T-cell (primary cell): ENCODE data around the gene KCNG4. TPM values are rescaled to one million over a fixed set of nuclear protein-coding genes. Genes with fewer than 3 reads are reported as not detected.

Source experiments
- ATAC-seq, 4 experiments: fragments of 200-7000 bp in 3 of 4; fragments of 150-1000 bp in 1 of 4; cut with Tn5 transposase; replicated peaks in 1 of 4; 1 replicate in 3 of 4; 2 replicates in 1 of 4; pipeline ENCODE4 v1.10.0; 2021; ENCODE audit warnings: moderate library complexity in 3 of 4, mild to moderate bottlenecking in 2 of 4, moderate number of reproducible peaks in 1 of 4
- CTCF ChIA-PET, 2 donors: fragments of 300-600 bp; sonication (Branson Sonifier 250); formaldehyde crosslinking; loops; one replicate each; lab custom pipeline; 2022; ENCODE audit warnings: antibody characterized with exemption in 2 of 2; lab: Charles Lee
- POLR2A ChIA-PET, 2 donors: fragments of 300-600 bp; sonication (Branson Sonifier 250); formaldehyde crosslinking; loops; one replicate each; lab custom pipeline; 2022; ENCODE audit warnings: antibody characterized with exemption in 2 of 2; lab: Charles Lee
- DNase-seq, 35 experiments: peaks; one replicate each; pipeline versions ENCODE4 v3.0.0 to v3.0.0-alpha.2; 2013 to 2023
- H3K27ac ChIP-seq: one replicate; pipeline ENCODE4 v1.5.1; 2013; ENCODE audit warnings: low read length
- H3K27me3 ChIP-seq, 2 experiments: replicated peaks in 1 of 2; 1 replicate in 1 of 2; 2 replicates in 1 of 2; pipeline versions ENCODE4 v1.6.1 to v1.7.0; 2013; ENCODE audit warnings: low read length in 1 of 2, mixed read lengths in 1 of 2; ENCODE audit not compliant: control insufficient read depth in 2 of 2, insufficient read depth in 2 of 2; ENCODE audit errors: extremely low read depth in 1 of 2
- H3K36me3 ChIP-seq, 2 donors: 1 replicate in 1 of 2; 2 replicates in 1 of 2; pipeline versions ENCODE4 v1.6.1 to v1.7.0; 2013; ENCODE audit warnings: low read length in 1 of 2; ENCODE audit not compliant: control insufficient read depth in 2 of 2, insufficient read depth in 1 of 2; ENCODE audit errors: extremely low read depth in 1 of 2
- H3K4me1 ChIP-seq, 2 experiments: 1 replicate in 1 of 2; 2 replicates in 1 of 2; pipeline versions ENCODE4 v1.6.1 to v1.7.0; 2013; ENCODE audit warnings: low read length in 2 of 2, mixed read lengths in 1 of 2; ENCODE audit not compliant: insufficient read depth in 2 of 2, control insufficient read depth in 1 of 2; ENCODE audit errors: extremely low read depth in 1 of 2
- H3K4me3 ChIP-seq, 2 donors: 1 replicate in 1 of 2; 2 replicates in 1 of 2; pipeline versions ENCODE4 v1.5.1 to v1.7.0; 2013; ENCODE audit warnings: mild to moderate bottlenecking in 2 of 2, low read length in 1 of 2, moderate library complexity in 1 of 2; ENCODE audit not compliant: control insufficient read depth in 1 of 2; ENCODE audit errors: extremely low read depth in 1 of 2
- H3K9me3 ChIP-seq: 2 replicates; pipeline ENCODE4 v1.7.0; 2013
- H3K27ac Mint-ChIP-seq, 2 donors: one replicate each; pipeline ENCODE4 v1.8.0; 2020 to 2021; ENCODE audit warnings: mild to moderate bottlenecking in 2 of 2, mixed read lengths in 2 of 2
- H3K27me3 Mint-ChIP-seq, 2 donors: one replicate each; pipeline ENCODE4 v1.8.0; 2021 to 2022; ENCODE audit warnings: mixed read lengths in 2 of 2
- H3K36me3 Mint-ChIP-seq: one replicate; pipeline ENCODE4 v1.8.0; 2021; ENCODE audit warnings: mixed read lengths
- H3K4me1 Mint-ChIP-seq, 3 donors: one replicate each; pipeline ENCODE4 v1.8.0; 2020 to 2022; ENCODE audit warnings: mixed read lengths in 3 of 3, mild to moderate bottlenecking in 1 of 3
- H3K4me3 Mint-ChIP-seq, 3 donors: one replicate each; pipeline ENCODE4 v1.8.0; 2020 to 2022; ENCODE audit warnings: mild to moderate bottlenecking in 3 of 3, mixed read lengths in 3 of 3, moderate library complexity in 3 of 3
- H3K9me3 Mint-ChIP-seq, 3 donors: one replicate each; pipeline ENCODE4 v1.8.0; 2020 to 2022; ENCODE audit warnings: mixed read lengths in 3 of 3
- WGBS: methylation state at CpG from one replicate; pipeline ENCODE4 v1.1.5; 2013; ENCODE audit warnings: missing lambda C conversion rate; ENCODE audit not compliant: insufficient coverage; 5-methylcytosine and 5-hydroxymethylcytosine counted together
- total RNA-seq, 35 experiments: library from RNA in 6 of 35; stranded (reverse) in 6 of 35; fragments of 120-200 nt in 1 of 35; gene quantifications; one replicate each; pipeline versions ENCODE4 v1.2.1 to v1.2.4 and lab custom pipeline; 2013 to 2026

KCNG4 gene
- total RNA-seq, 5 donors from 2014 or later (not counting 1 experiment from before 2014, with no cell fraction given) = not detected

DNA sequence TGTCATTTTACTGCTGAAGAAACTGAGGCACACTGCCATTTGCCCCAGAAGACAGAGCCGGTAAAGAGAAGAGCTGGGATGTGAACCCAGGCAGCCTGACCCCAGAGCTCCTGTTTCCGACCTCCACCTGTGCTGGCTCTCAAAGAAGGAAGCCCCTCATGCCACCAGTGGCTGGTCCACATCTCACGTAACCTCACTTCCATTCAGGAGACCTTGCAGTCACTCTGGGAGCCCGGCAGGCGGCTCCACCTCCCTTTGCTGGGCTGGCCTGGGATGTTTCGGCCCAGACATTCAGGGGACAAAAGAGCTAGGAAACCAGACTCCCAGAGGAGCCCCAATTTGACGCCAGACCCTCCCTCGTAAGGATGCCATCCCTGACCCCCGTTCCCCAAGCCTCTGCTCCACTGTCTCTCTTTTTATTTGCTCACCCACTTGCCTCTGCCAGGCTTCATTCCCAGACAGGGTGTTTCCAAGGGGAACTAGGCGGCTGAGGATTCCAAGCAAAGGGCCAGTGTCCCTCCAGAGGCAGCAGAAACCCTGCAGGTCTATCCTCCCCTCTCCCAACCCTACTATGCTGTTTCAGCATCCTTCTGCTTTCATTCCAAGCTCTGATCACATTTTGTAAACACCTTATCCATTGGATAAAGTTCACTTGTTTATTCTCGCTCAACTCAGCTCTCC is 55.8 kb downstream of the KCNG4 start:
- Histone ChIP-seq H3K4me3 (no peak overlapping the region), H3K9me3 (no peaks in the 10 kb centered on the region), H3K27ac (no peak overlapping the region), H3K27me3 (no peaks in the 10 kb centered on the region), H3K36me3 (peaks cover 18 to 54% of the 10 kb centered on the region in 2 donors), H3K4me1 (peaks cover 3 to 27% of the 10 kb centered on the region in 2 experiments)
- H3K27ac Mint-ChIP-seq = no peak overlapping the region
- H3K9me3 Mint-ChIP-seq = no peaks in the 10 kb centered on the region
- no peak for DNase-seq
- no peak for ATAC-seq
- peak overlapping the region in 2 of 3 donors; percentile 93 to 96 for H3K4me3 Mint-ChIP-seq
- peaks cover 16% of the 10 kb centered on the region for H3K36me3 Mint-ChIP-seq
- 94% methylated on average over 9 of the region's 11 CpGs for WGBS
- CTCF ChIA-PET = no interaction called here
- peaks cover 25 to 30% (median 28%) of the 10 kb centered on the region in 3 donors for H3K4me1 Mint-ChIP-seq
- POLR2A ChIA-PET = no interaction called here
- H3K27me3 Mint-ChIP-seq = no peaks in the 10 kb centered on the region

DNA sequence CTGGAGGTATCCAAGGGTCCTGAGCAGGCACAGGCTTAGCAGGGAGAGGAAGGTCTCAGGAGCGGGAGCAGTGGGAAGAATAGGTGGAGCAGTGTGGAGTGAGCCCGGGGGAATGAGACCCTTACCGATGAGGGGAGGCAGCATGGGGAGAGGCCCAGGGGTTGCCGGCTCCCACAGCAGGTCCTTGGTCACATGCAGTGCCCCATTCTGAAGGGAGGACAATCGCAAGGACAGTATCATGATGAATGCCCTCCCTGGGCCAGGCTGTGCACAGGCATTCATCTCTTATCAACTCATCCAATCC is 56.3 kb downstream of the KCNG4 start:
- Histone ChIP-seq H3K36me3 (peaks cover 19 to 58% of the 10 kb centered on the region in 2 donors), H3K9me3 (no peaks in the 10 kb centered on the region), H3K27me3 (no peaks in the 10 kb centered on the region), H3K4me3 (no peak overlapping the region), H3K27ac (no peak overlapping the region), H3K4me1 (peaks cover 3 to 27% of the 10 kb centered on the region in 2 experiments)
- POLR2A ChIA-PET = no interaction called here
- ATAC-seq (no peak), DNase-seq (no peak)
- no peaks in the 10 kb centered on the region for H3K27me3 Mint-ChIP-seq
- no peak overlapping the region for H3K27ac Mint-ChIP-seq
- peaks cover 16% of the 10 kb centered on the region for H3K36me3 Mint-ChIP-seq
- no peak overlapping the region for H3K4me3 Mint-ChIP-seq
- 100% methylated on average over 4 of the region's 5 CpGs for WGBS
- H3K4me1 Mint-ChIP-seq = peaks cover 25 to 30% (median 28%) of the 10 kb centered on the region in 3 donors
- H3K9me3 Mint-ChIP-seq = no peaks in the 10 kb centered on the region
- CTCF ChIA-PET = no interaction called here

DNA sequence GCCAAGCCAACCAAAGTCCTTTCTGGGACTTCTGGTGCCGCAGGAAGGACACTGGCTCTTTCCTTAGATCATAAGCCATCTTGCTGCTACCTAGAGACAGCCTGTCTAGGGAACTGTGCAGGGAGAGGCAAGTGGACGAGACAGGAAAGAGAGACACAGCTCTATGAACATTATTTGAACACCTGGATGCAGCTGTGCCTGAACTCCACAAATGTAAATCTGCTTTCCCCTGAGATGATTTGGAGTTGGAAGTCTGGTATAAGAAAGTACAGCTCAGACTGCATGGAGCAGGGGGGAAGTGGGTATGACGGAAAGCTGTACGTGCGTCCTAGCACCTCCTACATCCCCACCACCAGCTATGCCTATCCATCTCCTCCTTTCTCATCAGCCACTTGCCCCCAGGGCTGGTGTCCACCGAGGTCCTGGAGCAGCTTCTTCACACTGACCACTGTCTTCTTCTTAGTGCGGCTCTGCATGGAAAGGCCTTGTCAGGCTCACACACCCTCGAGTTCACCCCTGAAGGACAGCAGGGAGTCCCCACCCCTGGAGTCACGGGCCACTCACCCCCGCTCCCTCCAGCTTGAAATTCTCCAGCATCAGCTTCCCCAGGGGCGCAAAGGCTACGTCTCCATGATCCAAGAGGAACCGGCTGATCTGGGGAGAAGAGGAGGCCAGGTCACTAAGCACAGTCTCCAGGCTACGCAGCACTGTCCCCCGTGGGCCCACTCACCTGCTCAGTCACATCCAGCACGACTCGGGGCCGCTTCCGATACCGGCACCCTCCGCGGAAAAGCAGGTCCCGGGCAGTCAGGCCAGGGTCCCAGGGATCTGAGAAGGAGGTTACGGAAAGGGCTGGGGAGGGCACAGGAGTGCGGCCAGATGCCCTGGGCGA is 56.9 kb downstream of the KCNG4 start:
- DNase-seq = no peak
- H3K9me3 Mint-ChIP-seq = no peaks in the 10 kb centered on the region
- H3K36me3 ChIP-seq = peaks cover 21 to 64% of the 10 kb centered on the region in 2 donors
- WGBS = 97% methylated on average over 22 of the region's 26 CpGs
- H3K27me3 Mint-ChIP-seq = no peaks in the 10 kb centered on the region
- ChIA-PET POLR2A (no interaction called here), CTCF (no interaction called here)
- H3K36me3 Mint-ChIP-seq = peaks cover 21% of the 10 kb centered on the region
- no peak overlapping the region for H3K4me3 Mint-ChIP-seq
- no peaks in the 10 kb centered on the region for H3K9me3 ChIP-seq
- H3K27ac ChIP-seq = no peak overlapping the region
- no peak overlapping the region for H3K27ac Mint-ChIP-seq
- H3K4me1 ChIP-seq = peaks cover 3 to 27% of the 10 kb centered on the region in 2 experiments
- ATAC-seq = no peak
- H3K27me3 ChIP-seq = no peaks in the 10 kb centered on the region
- H3K4me1 Mint-ChIP-seq = peaks cover 25 to 30% (median 28%) of the 10 kb centered on the region in 3 donors
- H3K4me3 ChIP-seq = no peak overlapping the region

GRCh38 chr16:84182104-84182503 is 57.7 kb downstream of the KCNG4 start:
- H3K4me3 Mint-ChIP-seq = no peak overlapping the region
- Histone ChIP-seq H3K9me3 (no peaks in the 10 kb centered on the region), H3K4me3 (no peak overlapping the region), H3K4me1 (peaks cover 3 to 24% of the 10 kb centered on the region in 2 experiments), H3K27me3 (no peaks in the 10 kb centered on the region), H3K36me3 (peaks cover 21 to 65% of the 10 kb centered on the region in 2 donors), H3K27ac (no peak overlapping the region)
- peaks cover 25 to 29% (median 26%) of the 10 kb centered on the region in 3 donors for H3K4me1 Mint-ChIP-seq
- ChIA-PET POLR2A (no interaction called here), CTCF (no interaction called here)
- WGBS = 96% methylated on average over 18 of the region's 18 CpGs
- H3K36me3 Mint-ChIP-seq = peaks cover 21% of the 10 kb centered on the region
- no peak overlapping the region for H3K27ac Mint-ChIP-seq
- DNase-seq = no peak
- ATAC-seq = no peak
- H3K27me3 Mint-ChIP-seq = no peaks in the 10 kb centered on the region
- no peaks in the 10 kb centered on the region for H3K9me3 Mint-ChIP-seq

DNA sequence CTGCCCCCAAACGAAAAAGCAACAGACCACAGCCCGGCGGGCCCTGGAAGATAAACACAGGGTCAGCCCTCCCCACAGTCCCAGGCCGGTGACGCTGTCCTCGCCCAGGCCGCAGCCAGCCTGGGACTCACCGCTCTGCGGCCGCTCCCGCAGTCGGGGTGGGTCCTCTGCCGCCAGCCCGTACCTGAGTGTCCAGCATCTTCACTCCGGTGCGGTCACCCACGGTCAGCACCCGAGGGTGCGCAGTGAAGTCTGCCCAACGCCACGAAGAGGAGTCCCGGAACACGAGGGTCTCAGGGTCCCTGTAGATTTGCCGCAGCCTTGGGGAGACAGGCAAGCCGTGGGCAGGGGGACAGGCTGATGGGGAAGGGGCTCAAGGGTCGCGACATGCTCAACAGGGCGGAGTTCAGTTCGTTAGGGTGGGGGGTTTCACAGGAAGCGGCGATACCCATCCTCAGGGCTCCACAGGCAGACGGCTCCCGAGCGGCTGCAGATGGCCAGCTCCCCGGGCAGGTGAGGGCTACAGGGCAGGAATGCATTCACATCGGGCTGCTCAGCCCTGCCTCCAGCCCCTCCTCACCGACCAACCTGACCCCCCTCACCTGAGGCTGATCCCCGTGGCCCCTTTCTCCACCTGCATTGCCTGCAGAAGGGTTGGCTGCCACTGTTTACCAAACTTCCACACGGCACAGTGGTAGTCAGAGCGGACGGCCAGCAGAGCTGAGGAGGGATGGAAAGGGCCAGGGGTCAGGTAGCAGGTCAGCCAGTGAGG is 58.5 kb downstream of the KCNG4 start:
- ATAC-seq = no peak

GRCh38 chr16:84180519-84181140 is 59.2 kb downstream of the KCNG4 start:
- 78% methylated on average over 6 of the region's 21 CpGs for WGBS
- Mint-ChIP-seq H3K9me3 (no peaks in the 10 kb centered on the region), H3K27me3 (no peaks in the 10 kb centered on the region), H3K27ac (no peak overlapping the region), H3K4me1 (peaks cover 13 to 17% (median 15%) of the 10 kb centered on the region in 3 donors), H3K4me3 (no peak overlapping the region), H3K36me3 (peaks cover 21% of the 10 kb centered on the region)
- H3K9me3 ChIP-seq = no peaks in the 10 kb centered on the region
- peaks cover 0 to 13% of the 10 kb centered on the region in 2 experiments for H3K4me1 ChIP-seq
- POLR2A ChIA-PET = no interaction called here
- H3K4me3 ChIP-seq = no peak overlapping the region
- H3K27ac ChIP-seq = no peak overlapping the region
- CTCF ChIA-PET = interaction anchor here in 1 of 2 donors (0.5 kb wide), 1 partner anchor 95 kb away, joined by 6 read pairs; no protein-coding TSS in a partner anchor
- no peaks in the 10 kb centered on the region for H3K27me3 ChIP-seq
- no peak for ATAC-seq
- no peak for DNase-seq
- peaks cover 21 to 65% of the 10 kb centered on the region in 2 donors for H3K36me3 ChIP-seq

More for the DNA sequence above, 58.5 kb downstream of the KCNG4 start:
- Mint-ChIP-seq H3K4me1 (peaks cover 20 to 24% (median 22%) of the 10 kb centered on the region in 3 donors), H3K4me3 (no peak overlapping the region), H3K27me3 (no peaks in the 10 kb centered on the region), H3K36me3 (peaks cover 21% of the 10 kb centered on the region), H3K27ac (no peak overlapping the region), H3K9me3 (no peaks in the 10 kb centered on the region)
- H3K4me1 ChIP-seq = peaks cover 3 to 20% of the 10 kb centered on the region in 2 experiments
- CTCF ChIA-PET = no interaction called here
- POLR2A ChIA-PET = no interaction called here
- no peak for DNase-seq
- H3K27me3 ChIP-seq = no peaks in the 10 kb centered on the region
- no peak overlapping the region for H3K27ac ChIP-seq
- no peak overlapping the region for H3K4me3 ChIP-seq
- 99% methylated on average over 30 of the region's 41 CpGs for WGBS
- peaks cover 21 to 65% of the 10 kb centered on the region in 2 donors for H3K36me3 ChIP-seq
- no peaks in the 10 kb centered on the region for H3K9me3 ChIP-seq
